ENCODE data around the gene RDH5. TPM values are rescaled to one million over a fixed set of nuclear protein-coding genes. Genes with fewer than 3 reads are reported as not detected.

The RDH5 gene
- total RNA-seq, 4 donors from 2014 or later = 18.0 to 57.0 (median 31.9) TPM

GRCh38 chr12:55736780-55737580 is 16.8 kb downstream of the RDH5 start:
- Histone ChIP-seq H3K9me3 (no peaks in the 10 kb centered on the region), H3K4me3 (no peak overlapping the region), H3K27me3 (no peaks in the 10 kb centered on the region), H3K4me1 (peaks cover 0 to 29% (median 10%) of the 10 kb centered on the region in 3 donors), H3K36me3 (no peaks in the 10 kb centered on the region), H3K27ac (peak overlapping the region in 3 of 4 donors; percentile 73 to 79 (median 79))
- WGBS, 2 donors (ENCODE audit: low coverage in 1 of 2) = 0 to 20% methylated on average over 1 to 5 of the region's 6 CpGs
- TF ChIP-seq POLR2A (IDR thresholded peaks at IDR 0.05) (no peak), EP300 (IDR thresholded peaks at IDR 0.05) (no peak), POLR2AphosphoS5 (IDR thresholded peaks at IDR 0.05) (peak; percentile 22), CTCF (IDR thresholded peaks at IDR 0.05) (peak in 3 of 4 experiments; percentile 75 to 83 (median 78))
- no peak for ATAC-seq

- Histone ChIP-seq H3K27me3 (no peaks in the 10 kb centered on the region), H3K4me1 (peaks cover 0 to 30% (median 15%) of the 10 kb centered on the region in 3 donors), H3K9me3 (no peaks in the 10 kb centered on the region), H3K4me3 (peak overlapping the region in 1 of 2 donors; percentile 60), H3K36me3 (no peaks in the 10 kb centered on the region), H3K27ac (peak overlapping the region in 3 of 4 donors; percentile 73 to 79 (median 79))
- WGBS, 2 donors (ENCODE audit: low coverage in 1 of 2) = 0 to 6% methylated on average over 2 to 3 of the region's 4 CpGs
- no peak for TF ChIP-seq POLR2A (IDR thresholded peaks at IDR 0.05)
- TF ChIP-seq EP300 (IDR thresholded peaks at IDR 0.05) = no peak
- no peak for ATAC-seq
These were observed 17.5 kb downstream of the RDH5 start for GRCh38 chr12:55737581-55738122.

GRCh38 chr12:55738123-55739024 is 18.2 kb downstream of the RDH5 start:
- Histone ChIP-seq H3K9me3 (no peaks in the 10 kb centered on the region), H3K4me1 (peaks cover 0 to 32% (median 16%) of the 10 kb centered on the region in 3 donors), H3K4me3 (peak overlapping the region; percentile 60 to 67), H3K27ac (peak overlapping the region; percentile 48 to 79 (median 76)), H3K27me3 (no peaks in the 10 kb centered on the region), H3K36me3 (no peaks in the 10 kb centered on the region)
- TF ChIP-seq CTCF (IDR thresholded peaks at IDR 0.05) = peak in 3 of 4 experiments; percentile 87 to 97 (median 96)
- no peak for TF ChIP-seq EP300 (IDR thresholded peaks at IDR 0.05)
- TF ChIP-seq POLR2AphosphoS5 (IDR thresholded peaks at IDR 0.05) = no peak
- ATAC-seq = peak; percentile 67
- WGBS, 2 donors (ENCODE audit: low coverage in 1 of 2) = 3% methylated on average over 11 of the region's 14 CpGs

GRCh38 chr12:55739025-55739378 is 18.8 kb downstream of the RDH5 start:
- Histone ChIP-seq H3K36me3 (no peaks in the 10 kb centered on the region), H3K27ac (peak overlapping the region in 1 of 4 donors; percentile 79), H3K27me3 (no peaks in the 10 kb centered on the region), H3K4me1 (peaks cover 0 to 38% (median 21%) of the 10 kb centered on the region in 3 donors), H3K9me3 (no peaks in the 10 kb centered on the region), H3K4me3 (peak overlapping the region in 1 of 2 donors; percentile 60)
- WGBS, 2 donors (ENCODE audit: low coverage in 1 of 2) = 56 to 70% methylated on average over 2 of the region's 2 CpGs
- no peak for ATAC-seq
- TF ChIP-seq POLR2A (IDR thresholded peaks at IDR 0.05) (no peak), CTCF (IDR thresholded peaks at IDR 0.05) (no peak), EP300 (IDR thresholded peaks at IDR 0.05) (no peak), POLR2AphosphoS5 (IDR thresholded peaks at IDR 0.05) (no peak)
